GM12891 (cell line): ENCODE measurements around the gene N4BP3.

ENCODE experiments used
- PAX5 ChIP-seq: IDR thresholded peaks from 2 replicates; pipeline ENCODE4 v1.6.1; 2011; ENCODE audit warnings: low read length, moderate library complexity, mild to moderate bottlenecking; ENCODE audit not compliant: insufficient read depth, severe bottlenecking
- POLR2A ChIP-seq: IDR thresholded peaks from 2 replicates; pipeline ENCODE4 v1.6.1; 2011; ENCODE audit warnings: low read depth, low read length, control low read depth
- SPI1 ChIP-seq: IDR thresholded peaks from 2 replicates; pipeline ENCODE4 v1.6.1; 2011; ENCODE audit warnings: low read depth, low read length, control low read depth
- TAF1 ChIP-seq: IDR thresholded peaks from 2 replicates; pipeline ENCODE4 v1.6.1; 2011; ENCODE audit warnings: low read depth, low read length, control low read depth

DNA sequence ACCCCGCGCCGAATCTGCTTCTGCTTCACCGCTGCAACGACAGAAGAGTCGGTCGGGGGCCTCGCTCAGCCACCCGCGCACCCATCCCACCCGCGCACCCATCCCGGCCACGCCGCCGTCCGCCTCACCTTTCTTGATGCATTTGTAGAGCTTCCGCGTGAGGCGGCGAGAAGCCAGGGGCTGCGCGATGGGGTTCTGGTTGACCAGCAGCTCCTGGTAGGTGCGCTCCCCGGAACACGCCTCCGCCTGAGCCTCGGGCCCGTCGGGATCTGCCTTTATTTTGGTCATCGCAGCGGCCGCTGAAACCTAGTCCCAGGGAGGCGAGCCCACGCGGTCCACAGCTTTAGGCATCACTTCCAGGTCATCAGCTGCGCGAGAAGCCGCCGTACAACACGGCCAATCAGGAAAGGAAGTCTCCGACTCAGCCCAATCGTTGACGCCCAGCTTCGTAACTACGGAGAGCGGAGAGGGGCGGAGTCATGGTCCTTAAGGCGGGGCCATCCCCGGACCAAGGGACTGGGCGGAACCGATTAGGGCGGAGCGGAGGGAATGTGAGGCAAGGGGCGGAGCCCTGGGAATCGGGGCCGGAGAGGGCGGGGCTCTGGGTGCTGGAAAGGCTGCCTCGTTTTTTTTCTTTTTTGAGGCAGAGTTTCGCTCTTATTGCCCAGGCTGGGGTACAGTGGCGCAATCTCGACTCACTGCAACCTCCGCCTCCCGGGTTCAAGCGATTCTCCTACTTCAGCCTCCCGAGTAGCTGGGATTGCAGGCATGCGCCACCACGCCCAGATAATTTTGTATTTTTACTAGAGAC, 40.4 kb downstream of the N4BP3 start, which contains the start of gene NHP2:
- no peak for TF ChIP-seq TAF1
- peak; percentile 55; the same call in 1 of the 2 replicates for TF ChIP-seq POLR2A
- TF ChIP-seq PAX5 = peak; percentile 45
- TF ChIP-seq SPI1 = peak; percentile 69
